PC-3 (cell line): ENCODE measurements around the gene FCHO1. TPM values are rescaled to one million over a fixed set of nuclear protein-coding genes. Genes with fewer than 3 reads are reported as not detected.

Source experiments
- ATAC-seq: fragments of 200-7000 bp; cut with Tn5 transposase; 2 replicates; pipeline ENCODE4 v1.9.1; 2020; ENCODE audit warnings: mild to moderate bottlenecking, moderate library complexity
- BruUV-seq: library from RNA; stranded (reverse); fragments of 400-500 nt; replicated peaks from 2 replicates; lab custom pipeline; 2021; lab: Mats Ljungman, UMichigan
- CTCF ChIA-PET: fragments of 300-600 bp; sonication (Branson Sonifier 250); formaldehyde crosslinking; loops from one replicate; lab custom pipeline; 2022; ENCODE audit warnings: antibody characterized with exemption; lab: Charles Lee
- POLR2A ChIA-PET: fragments of 300-600 bp; sonication (Branson Sonifier 250); formaldehyde crosslinking; loops from one replicate; lab custom pipeline; 2022; ENCODE audit warnings: antibody characterized with exemption; ENCODE audit not compliant: unreplicated experiment; lab: Charles Lee
- DNase-seq: peaks from one replicate; pipeline ENCODE4 v3.0.0-alpha.2; 2015
- H2AFZ ChIP-seq: fragments of 300-600 bp; sonication (generic); 2 replicates; pipeline ENCODE4 v1.6.0; 2016; ENCODE audit warnings: antibody characterized with exemption, low read length
- H3F3A ChIP-seq: fragments of 300-600 bp; sonication (generic); one replicate; pipeline ENCODE4 v1.6.0; 2017; ENCODE audit warnings: antibody characterized with exemption, low read length, control low read depth, mild to moderate bottlenecking; ENCODE audit not compliant: unreplicated experiment
- H3K27ac ChIP-seq: fragments of 300-600 bp; sonication (generic); 2 replicates; pipeline ENCODE4 v1.5.1; 2016; ENCODE audit warnings: mild to moderate bottlenecking, low read length
- H3K27me3 ChIP-seq: fragments of 300-600 bp; sonication (generic); 2 replicates; pipeline ENCODE4 v1.6.1; 2016; ENCODE audit warnings: low read length, mixed read lengths
- H3K36me3 ChIP-seq: fragments of 300-600 bp; sonication (generic); 2 replicates; pipeline ENCODE4 v1.6.1; 2016; ENCODE audit warnings: low read depth, mixed run types, low read length, mixed read lengths
- H3K4me1 ChIP-seq: fragments of 300-600 bp; sonication (generic); 2 replicates; pipeline ENCODE4 v1.5.1; 2016; ENCODE audit warnings: low read length; ENCODE audit not compliant: insufficient read depth
- H3K4me2 ChIP-seq: fragments of 300-600 bp; sonication (generic); 2 replicates; pipeline ENCODE4 v1.6.0; 2016; ENCODE audit warnings: low read length
- H3K4me3 ChIP-seq: fragments of 300-600 bp; sonication (generic); 2 replicates; pipeline ENCODE4 v1.5.1; 2016; ENCODE audit warnings: mild to moderate bottlenecking, low read length, mixed read lengths
- H3K79me2 ChIP-seq: fragments of 300-600 bp; sonication (generic); 2 replicates; pipeline ENCODE4 v1.6.1; 2017; ENCODE audit warnings: low read length, mixed read lengths
- H3K9ac ChIP-seq: fragments of 300-600 bp; sonication (generic); 2 replicates; pipeline ENCODE4 v1.6.0; 2016; ENCODE audit warnings: mild to moderate bottlenecking, low read length
- H3K9me2 ChIP-seq: fragments of 300-600 bp; sonication (generic); replicated peaks from 2 replicates; pipeline ENCODE4 v1.6.1; 2016; ENCODE audit warnings: mixed run types, low read length, mixed read lengths
- H3K9me3 ChIP-seq: fragments of 300-600 bp; sonication (generic); 2 replicates; pipeline ENCODE4 v1.6.1; 2016; ENCODE audit warnings: low read length, mixed read lengths
- H4K20me1 ChIP-seq: fragments of 300-600 bp; sonication (generic); 2 replicates; pipeline ENCODE4 v1.6.1; 2016; ENCODE audit warnings: low read length, mixed read lengths
- EZH2 ChIP-seq: fragments of 300-600 bp; sonication (generic); IDR thresholded peaks from one replicate; pipeline ENCODE4 v1.6.1; 2017; ENCODE audit warnings: antibody characterized with exemption, mild to moderate bottlenecking, low read length; ENCODE audit not compliant: unreplicated experiment
- EZH2phosphoT487 ChIP-seq: fragments of 300-600 bp; sonication (generic); IDR thresholded peaks from 2 replicates; pipeline ENCODE4 v1.6.1; 2018; ENCODE audit warnings: mild to moderate bottlenecking, antibody characterized with exemption, low read length, borderline replicate concordance
- intact Hi-C: fragments of 100-400 bp; cut with micrococcal nuclease; formaldehyde crosslinking; loops from 2 replicates; pipeline ENCODE4 v1.9.0; 2023
- total RNA-seq: library from RNA; depleted of rRNA; stranded (reverse); fragments of >200 nt; gene quantifications from 2 replicates; pipeline ENCODE4 v1.2.3, GENCODE V29; 2014
- TF ChIP-seq, protein P1 (sequence below): fragments of 300-600 bp; sonication (generic); conservative IDR thresholded peaks from 2 replicates; pipeline ENCODE4 v1.5.1; 2017; ENCODE audit warnings: antibody characterized with exemption, low read depth, mild to moderate bottlenecking, low read length

The FCHO1 gene
- total RNA-seq, 1 experiment from 2014 or later = 21.0 TPM

DNA sequence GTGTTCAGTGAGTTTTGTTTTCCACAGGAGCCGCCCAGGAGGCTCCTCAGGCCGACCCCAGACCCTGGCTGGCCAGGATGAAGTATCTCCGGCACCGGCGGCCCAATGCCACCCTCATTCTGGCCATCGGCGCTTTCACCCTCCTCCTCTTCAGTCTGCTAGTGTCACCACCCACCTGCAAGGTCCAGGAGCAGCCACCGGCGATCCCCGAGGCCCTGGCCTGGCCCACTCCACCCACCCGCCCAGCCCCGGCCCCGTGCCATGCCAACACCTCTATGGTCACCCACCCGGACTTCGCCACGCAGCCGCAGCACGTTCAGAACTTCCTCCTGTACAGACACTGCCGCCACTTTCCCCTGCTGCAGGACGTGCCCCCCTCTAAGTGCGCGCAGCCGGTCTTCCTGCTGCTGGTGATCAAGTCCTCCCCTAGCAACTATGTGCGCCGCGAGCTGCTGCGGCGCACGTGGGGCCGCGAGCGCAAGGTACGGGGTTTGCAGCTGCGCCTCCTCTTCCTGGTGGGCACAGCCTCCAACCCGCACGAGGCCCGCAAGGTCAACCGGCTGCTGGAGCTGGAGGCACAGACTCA, 56.5 kb downstream of the FCHO1 start:
- DNase-seq (no peak), ATAC-seq (no peak)
- H3F3A ChIP-seq = no peaks in the 10 kb centered on the region
- peaks cover 24% of the 10 kb centered on the region; the same call in 1 of the 2 replicates for H3K36me3 ChIP-seq
- H3K4me2 ChIP-seq = no peak overlapping the region
- no peaks in the 10 kb centered on the region for H3K27me3 ChIP-seq
- no peak overlapping the region for H3K27ac ChIP-seq
- CTCF ChIA-PET = no interaction called here
- no peak overlapping the region for H3K4me3 ChIP-seq
- no peaks in the 10 kb centered on the region for H3K9me3 ChIP-seq
- H2AFZ ChIP-seq = no peak overlapping the region
- TF ChIP-seq EZH2 (no peak), EZH2phosphoT487 (no peak)
- TF ChIP-seq, protein P1, sequence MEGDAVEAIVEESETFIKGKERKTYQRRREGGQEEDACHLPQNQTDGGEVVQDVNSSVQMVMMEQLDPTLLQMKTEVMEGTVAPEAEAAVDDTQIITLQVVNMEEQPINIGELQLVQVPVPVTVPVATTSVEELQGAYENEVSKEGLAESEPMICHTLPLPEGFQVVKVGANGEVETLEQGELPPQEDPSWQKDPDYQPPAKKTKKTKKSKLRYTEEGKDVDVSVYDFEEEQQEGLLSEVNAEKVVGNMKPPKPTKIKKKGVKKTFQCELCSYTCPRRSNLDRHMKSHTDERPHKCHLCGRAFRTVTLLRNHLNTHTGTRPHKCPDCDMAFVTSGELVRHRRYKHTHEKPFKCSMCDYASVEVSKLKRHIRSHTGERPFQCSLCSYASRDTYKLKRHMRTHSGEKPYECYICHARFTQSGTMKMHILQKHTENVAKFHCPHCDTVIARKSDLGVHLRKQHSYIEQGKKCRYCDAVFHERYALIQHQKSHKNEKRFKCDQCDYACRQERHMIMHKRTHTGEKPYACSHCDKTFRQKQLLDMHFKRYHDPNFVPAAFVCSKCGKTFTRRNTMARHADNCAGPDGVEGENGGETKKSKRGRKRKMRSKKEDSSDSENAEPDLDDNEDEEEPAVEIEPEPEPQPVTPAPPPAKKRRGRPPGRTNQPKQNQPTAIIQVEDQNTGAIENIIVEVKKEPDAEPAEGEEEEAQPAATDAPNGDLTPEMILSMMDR = no peak
- H3K9ac ChIP-seq = no peak overlapping the region
- no peaks in the 10 kb centered on the region for H3K9me2 ChIP-seq
- intact Hi-C loops = no loop called here
- H3K79me2 ChIP-seq = peaks cover 53% of the 10 kb centered on the region
- POLR2A ChIA-PET = no interaction called here
- no peaks in the 10 kb centered on the region for H3K4me1 ChIP-seq
- H4K20me1 ChIP-seq = no peaks in the 10 kb centered on the region
- BruUV-seq = no TSS peak

DNA sequence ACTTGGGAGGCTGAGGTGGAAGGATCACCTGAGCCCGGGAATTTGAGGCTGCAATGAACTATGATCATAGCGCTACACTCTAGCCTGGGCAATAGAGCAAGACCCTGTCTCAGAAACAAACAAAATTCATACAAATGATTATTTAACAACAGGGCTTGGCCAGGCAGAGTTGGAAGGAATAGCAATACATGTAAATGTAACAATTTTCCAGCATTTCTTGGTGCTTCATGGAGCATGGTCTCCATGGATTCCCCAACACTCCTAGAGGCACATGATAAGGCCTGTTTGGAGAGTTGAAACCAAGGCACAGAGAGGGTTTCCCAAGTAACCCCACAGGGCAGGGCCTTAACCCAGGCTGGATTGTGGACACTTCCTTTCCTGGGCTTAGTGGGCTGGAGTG, 59.8 kb downstream of the FCHO1 start:
- H3K36me3 ChIP-seq = peaks cover 24% of the 10 kb centered on the region; the same call in 1 of the 2 replicates
- no peak overlapping the region for H2AFZ ChIP-seq
- ChIA-PET POLR2A (no interaction called here), CTCF (no interaction called here)
- TF ChIP-seq EZH2 = no peak
- no peak for TF ChIP-seq EZH2phosphoT487
- TF ChIP-seq, protein P1 = no peak
- H3K9ac ChIP-seq = no peak overlapping the region
- H3K9me3 ChIP-seq = no peaks in the 10 kb centered on the region
- H3K79me2 ChIP-seq = peaks cover 21% of the 10 kb centered on the region
- no peaks in the 10 kb centered on the region for H3K4me1 ChIP-seq
- BruUV-seq = no TSS peak
- H3K9me2 ChIP-seq = no peaks in the 10 kb centered on the region
- no peak overlapping the region for H3K4me2 ChIP-seq
- intact Hi-C loops = no loop called here
- ATAC-seq (no peak), DNase-seq (no peak)
- no peaks in the 10 kb centered on the region for H3K27me3 ChIP-seq
- H3F3A ChIP-seq = no peaks in the 10 kb centered on the region
- H4K20me1 ChIP-seq = no peaks in the 10 kb centered on the region
- H3K27ac ChIP-seq = no peak overlapping the region
- no peak overlapping the region for H3K4me3 ChIP-seq

- Histone ChIP-seq H3K4me1 (no peaks in the 10 kb centered on the region), H3K9ac (no peak overlapping the region), H3K27me3 (no peaks in the 10 kb centered on the region), H3K9me2 (no peaks in the 10 kb centered on the region), H3K36me3 (peaks cover 24% of the 10 kb centered on the region; the same call in 1 of the 2 replicates), H3K27ac (no peak overlapping the region), H3F3A (no peaks in the 10 kb centered on the region), H2AFZ (no peak overlapping the region), H4K20me1 (no peaks in the 10 kb centered on the region), H3K4me3 (no peak overlapping the region), H3K79me2 (peaks cover 16% of the 10 kb centered on the region), H3K4me2 (no peak overlapping the region), H3K9me3 (no peaks in the 10 kb centered on the region)
- ChIA-PET CTCF (no interaction called here), POLR2A (no interaction called here)
- TF ChIP-seq EZH2 = no peak
- TF ChIP-seq, protein P1 = no peak
- TF ChIP-seq EZH2phosphoT487 = no peak
- ATAC-seq = no peak
- intact Hi-C loops = no loop called here
- BruUV-seq = no TSS peak
- no peak for DNase-seq
These were observed 60.4 kb downstream of the FCHO1 start for GRCh38 chr19:17811681-17812080.
